Heart left ventricle (tissue), 16 donors: ENCODE measurements around the gene SIDT2. TPM values are rescaled to one million over a fixed set of nuclear protein-coding genes. Genes with fewer than 3 reads are reported as not detected.

Experiments used
- ATAC-seq, 4 donors: fragments of 200-7000 bp; cut with Tn5 transposase; one replicate each; pipeline ENCODE4 v1.9.1; 2020 to 2022; ENCODE audit warnings: moderate library complexity in 4 of 4, mild to moderate bottlenecking in 3 of 4, moderate number of reproducible peaks in 1 of 4
- DNase-seq, 5 donors: peaks; one replicate each; pipeline ENCODE4 v3.0.0-alpha.2; 2020
- H3K27ac ChIP-seq, 12 donors: fragments of 200-600 bp; sonication (generic) in 4 of 12; one replicate each; pipeline versions ENCODE4 v1.5.0 to v1.8.0; 2016 to 2022; ENCODE audit warnings: mild to moderate bottlenecking in 2 of 12
- H3K27me3 ChIP-seq, 9 donors: fragments of 200-600 bp; sonication (generic) in 2 of 9; one replicate each; pipeline versions ENCODE4 v1.5.1 to v1.8.0; 2016 to 2022; ENCODE audit warnings: mild to moderate bottlenecking in 3 of 9
- H3K36me3 ChIP-seq, 9 donors: fragments of 200-600 bp; sonication (generic) in 2 of 9; one replicate each; pipeline versions ENCODE4 v1.5.0 to v1.8.0; 2018 to 2022; ENCODE audit warnings: mild to moderate bottlenecking in 2 of 9
- H3K4me1 ChIP-seq, 12 donors: fragments of 200-600 bp; sonication (generic) in 4 of 12; one replicate each; pipeline versions ENCODE4 v1.5.0 to v1.8.0; 2016 to 2022; ENCODE audit warnings: mild to moderate bottlenecking in 3 of 12
- H3K4me3 ChIP-seq, 12 donors: fragments of 200-600 bp; sonication (generic) in 4 of 12; one replicate each; pipeline versions ENCODE4 v1.5.0 to v1.8.0; 2017 to 2022; ENCODE audit warnings: mild to moderate bottlenecking in 9 of 12, moderate library complexity in 4 of 12
- H3K9me3 ChIP-seq, 12 donors: fragments of 200-600 bp; sonication (generic) in 4 of 12; one replicate each; pipeline versions ENCODE4 v1.5.0 to v1.8.0; 2016 to 2022; ENCODE audit warnings: mild to moderate bottlenecking in 1 of 12
- POLR2A ChIP-seq, 2 donors: fragments of 450-650 bp; IDR thresholded peaks; one replicate each; pipeline ENCODE4 v1.6.1; 2017; ENCODE audit warnings: antibody characterized with exemption in 2 of 2, mild to moderate bottlenecking in 2 of 2, moderate library complexity in 2 of 2
- WGBS, 4 donors: extraction: QIAGEN DNeasy Blood & Tissue Kit in 2 of 4; methylation state at CpG; one replicate each; pipeline versions ENCODE4 v1.1.5 to v1.1.7; 2013 to 2018; 5-methylcytosine and 5-hydroxymethylcytosine counted together
- intact Hi-C, 10 donors: fragments of 100-400 bp; cut with DNase I; formaldehyde crosslinking; loops; one replicate each; pipeline versions ENCODE4 v1.11.1 to v1.14.2; 2022
- polyA plus RNA-seq, 2 donors: library from polyadenylated mRNA; stranded (reverse); fragments of 200-250 nt; gene quantifications; one replicate each; pipeline ENCODE4 v1.2.3, GENCODE V29; 2013
- total RNA-seq, 9 donors: library from RNA; depleted of rRNA in 2 of 9; stranded (reverse); fragments of >200 nt in 2 of 9; fragmentation: NEBNext Ultra II Directional in 3 of 9; extraction: Animal tissue kit (Norgen Biotek cat#: 25700) in 3 of 9; gene quantifications; one replicate each; pipeline versions ENCODE4 v1.1.0 to v1.2.4, GENCODE V29; 2016 to 2023
- TF ChIP-seq, protein P1 (sequence below), 12 donors: fragments of 200-600 bp; sonication (generic) in 4 of 12; IDR thresholded peaks; one replicate each; pipeline versions ENCODE4 v1.5.0 to v1.8.0; 2018 to 2022; ENCODE audit warnings: antibody characterized with exemption in 12 of 12, mild to moderate bottlenecking in 5 of 12
- donor health status: ischemic (EF 13 %, LVEDD 7.1; RV severe dilation, severe dysfunction).
- donor health status: healthy with polysubstance abuse.
- donor health status: DM: no; HTN: yes; CAD: no.
- donor health status: DM: no; HTN: no; CAD: no.
- donor health status: ischemic (EF 25% LVEDD 6.9; RV normal size, moderate dysfunction).
- donor health status: ischemic (EF 25% LVEDD 5.7; RV mildly dilated, moderate dysfunction).
- donor health status: healthy.
- donor health status: DM: yes; HTN: yes; CAD: no.
- donor health status: ischemic (EF 35%, LVEDD 5.7; RV mildly dilated, moderate dysfunction).
- donor health status: nonischemic (EF 11% LVEDD 7.7; RV severe dilation, severe dysfunction).
- donor health status: DM: yes; HTN: yes; CAD: no.
- donor health status: PGD.
- donor health status: ischemic (EF 29% LVEDD 5.4; RV normal size, mild dysfunction).
- donor health status: nonischemic (EF 23%, LVEDD 6.1; RV moderate dilation, normal function).

SIDT2 gene
- total and polyA plus RNA-seq, 11 donors = 13.9 to 45.5 (median 19.3) TPM

DNA sequence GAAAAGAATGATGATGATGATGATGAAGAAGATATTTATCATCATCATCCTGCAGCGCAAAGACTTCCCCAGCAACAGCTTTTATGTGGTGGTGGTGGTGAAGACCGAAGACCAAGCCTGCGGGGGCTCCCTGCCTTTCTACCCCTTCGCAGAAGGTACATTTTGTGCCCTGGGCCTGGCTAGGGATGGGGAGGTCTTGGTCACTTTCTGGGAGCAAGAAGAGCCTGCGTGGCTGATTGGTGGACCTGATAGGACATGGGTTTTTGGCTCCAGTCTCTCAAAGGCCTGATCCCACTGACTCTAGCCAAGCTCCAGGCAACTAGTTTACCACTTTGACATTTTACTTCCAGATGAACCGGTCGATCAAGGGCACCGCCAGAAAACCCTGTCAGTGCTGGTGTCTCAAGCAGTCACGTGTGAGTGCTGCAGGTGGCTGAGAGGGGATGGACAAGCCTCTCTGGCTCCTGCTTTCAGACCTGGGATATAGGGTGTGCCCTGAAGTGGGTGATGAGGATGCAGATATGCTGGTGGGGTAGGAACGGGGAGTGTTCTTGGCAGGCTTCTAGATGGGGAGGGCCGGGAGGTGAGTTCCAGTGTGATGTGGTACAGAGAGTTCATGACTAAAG lies 5.3 kb downstream of the SIDT2 start:
- intact Hi-C loops = loop anchor here in 6 of 10 donors (5.0 kb wide), 2 partner anchors 38 to 43 kb away; no protein-coding TSS in a partner anchor
- TF ChIP-seq, protein P1, sequence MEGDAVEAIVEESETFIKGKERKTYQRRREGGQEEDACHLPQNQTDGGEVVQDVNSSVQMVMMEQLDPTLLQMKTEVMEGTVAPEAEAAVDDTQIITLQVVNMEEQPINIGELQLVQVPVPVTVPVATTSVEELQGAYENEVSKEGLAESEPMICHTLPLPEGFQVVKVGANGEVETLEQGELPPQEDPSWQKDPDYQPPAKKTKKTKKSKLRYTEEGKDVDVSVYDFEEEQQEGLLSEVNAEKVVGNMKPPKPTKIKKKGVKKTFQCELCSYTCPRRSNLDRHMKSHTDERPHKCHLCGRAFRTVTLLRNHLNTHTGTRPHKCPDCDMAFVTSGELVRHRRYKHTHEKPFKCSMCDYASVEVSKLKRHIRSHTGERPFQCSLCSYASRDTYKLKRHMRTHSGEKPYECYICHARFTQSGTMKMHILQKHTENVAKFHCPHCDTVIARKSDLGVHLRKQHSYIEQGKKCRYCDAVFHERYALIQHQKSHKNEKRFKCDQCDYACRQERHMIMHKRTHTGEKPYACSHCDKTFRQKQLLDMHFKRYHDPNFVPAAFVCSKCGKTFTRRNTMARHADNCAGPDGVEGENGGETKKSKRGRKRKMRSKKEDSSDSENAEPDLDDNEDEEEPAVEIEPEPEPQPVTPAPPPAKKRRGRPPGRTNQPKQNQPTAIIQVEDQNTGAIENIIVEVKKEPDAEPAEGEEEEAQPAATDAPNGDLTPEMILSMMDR (IDR thresholded peaks at IDR 0.05) = no peak
- no peak for TF ChIP-seq POLR2A (IDR thresholded peaks at IDR 0.05)
- no peaks in the 10 kb centered on the region for H3K27me3 ChIP-seq
- no peaks in the 10 kb centered on the region for H3K9me3 ChIP-seq
- no peak overlapping the region for H3K4me3 ChIP-seq
- H3K4me1 ChIP-seq = peaks cover 0 to 29% (median 22%) of the 10 kb centered on the region in 12 donors
- WGBS, 4 donors = 89 to 92% (median 91%) methylated on average over 11 of the region's 11 CpGs
- ATAC-seq = no peak
- H3K27ac ChIP-seq = no peak overlapping the region
- DNase-seq = peak in 1 of 5 donors; percentile 18
- peaks cover 0 to 71% (median 58%) of the 10 kb centered on the region in 9 donors for H3K36me3 ChIP-seq

DNA sequence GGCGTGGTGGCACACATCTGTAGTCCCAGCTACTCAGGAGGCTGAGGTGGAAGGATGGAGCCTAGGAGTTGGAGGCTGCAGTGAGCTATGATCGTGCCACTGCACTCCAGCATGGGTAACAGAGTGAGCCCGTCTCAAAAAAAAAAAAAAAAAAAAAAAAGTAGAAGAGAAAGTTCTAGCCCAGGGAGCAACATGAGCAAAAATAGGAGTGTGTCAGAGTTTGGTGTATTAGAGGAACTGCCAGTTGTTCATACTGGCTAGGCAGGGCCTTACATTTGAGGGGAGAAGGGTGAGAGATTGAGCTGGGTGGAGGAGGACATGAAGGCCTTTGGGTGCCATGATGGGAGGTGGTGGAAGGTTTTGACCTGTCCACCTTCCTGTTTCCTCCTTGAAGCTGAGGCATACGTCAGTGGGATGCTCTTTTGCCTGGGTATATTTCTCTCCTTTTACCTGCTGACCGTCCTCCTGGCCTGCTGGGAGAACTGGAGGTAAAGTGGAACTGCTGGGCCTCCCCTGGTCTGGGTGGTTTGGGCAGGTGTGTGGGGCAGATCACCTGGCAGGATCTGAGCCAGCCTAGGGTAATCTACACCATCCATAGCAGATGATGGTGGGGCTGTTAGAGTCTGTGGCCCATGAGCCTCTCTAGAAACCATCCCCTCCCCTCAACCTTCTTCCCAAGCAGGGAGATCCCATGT lies 7.3 kb downstream of the SIDT2 start:
- no peak for TF ChIP-seq POLR2A (IDR thresholded peaks at IDR 0.05)
- TF ChIP-seq, protein P1 (IDR thresholded peaks at IDR 0.05) = no peak
- Histone ChIP-seq H3K36me3 (peaks cover 0 to 91% (median 78%) of the 10 kb centered on the region in 9 donors), H3K27me3 (no peaks in the 10 kb centered on the region), H3K4me1 (peaks cover 0 to 23% (median 7%) of the 10 kb centered on the region in 12 donors), H3K4me3 (no peak overlapping the region), H3K9me3 (no peaks in the 10 kb centered on the region), H3K27ac (peak overlapping the region in 1 of 12 donors; percentile 82)
- intact Hi-C loops = no loop called here
- no peak for ATAC-seq
- peak in 1 of 5 donors; percentile 7 for DNase-seq
- WGBS, 4 donors = 84 to 93% (median 92%) methylated on average over 5 of the region's 5 CpGs

- peak overlapping the region in 1 of 12 donors; percentile 82 for H3K27ac ChIP-seq
- H3K4me3 ChIP-seq = no peak overlapping the region
- H3K4me1 ChIP-seq = peaks cover 0 to 18% (median 1%) of the 10 kb centered on the region in 12 donors
- ATAC-seq (no peak), DNase-seq (peak in 1 of 5 donors; percentile 13)
- TF ChIP-seq POLR2A (IDR thresholded peaks at IDR 0.05) = no peak
- TF ChIP-seq, protein P1 (IDR thresholded peaks at IDR 0.05) = no peak
- WGBS, 4 donors = 92 to 100% (median 97%) methylated on average over 4 of the region's 4 CpGs
- no peaks in the 10 kb centered on the region for H3K9me3 ChIP-seq
- no peaks in the 10 kb centered on the region for H3K27me3 ChIP-seq
- peaks cover 0 to 96% (median 81%) of the 10 kb centered on the region in 9 donors for H3K36me3 ChIP-seq
- intact Hi-C loops = no loop called here
These were observed 7.9 kb downstream of the SIDT2 start for GRCh38 chr11:117186431-117186761.

- WGBS, 4 donors = 84 to 86% (median 85%) methylated on average over 6 of the region's 6 CpGs
- peaks cover 0 to 96% (median 84%) of the 10 kb centered on the region in 9 donors for H3K36me3 ChIP-seq
- H3K4me1 ChIP-seq = peaks cover 0 to 17% (median 0%) of the 10 kb centered on the region in 12 donors
- TF ChIP-seq, protein P1 (IDR thresholded peaks at IDR 0.05) = no peak
- no peak for TF ChIP-seq POLR2A (IDR thresholded peaks at IDR 0.05)
- intact Hi-C loops = no loop called here
- no peak for ATAC-seq
- peak in 1 of 5 donors; percentile 10 for DNase-seq
- peak overlapping the region in 1 of 12 donors; percentile 20 for H3K27ac ChIP-seq
- no peaks in the 10 kb centered on the region for H3K27me3 ChIP-seq
- no peak overlapping the region for H3K4me3 ChIP-seq
- no peaks in the 10 kb centered on the region for H3K9me3 ChIP-seq
These were observed 8.5 kb downstream of the SIDT2 start for GRCh38 chr11:117187007-117187406.
